Measurements from ENCODE around the gene POLR3G.

The POLR3G gene, protein sequence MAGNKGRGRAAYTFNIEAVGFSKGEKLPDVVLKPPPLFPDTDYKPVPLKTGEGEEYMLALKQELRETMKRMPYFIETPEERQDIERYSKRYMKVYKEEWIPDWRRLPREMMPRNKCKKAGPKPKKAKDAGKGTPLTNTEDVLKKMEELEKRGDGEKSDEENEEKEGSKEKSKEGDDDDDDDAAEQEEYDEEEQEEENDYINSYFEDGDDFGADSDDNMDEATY

DNA sequence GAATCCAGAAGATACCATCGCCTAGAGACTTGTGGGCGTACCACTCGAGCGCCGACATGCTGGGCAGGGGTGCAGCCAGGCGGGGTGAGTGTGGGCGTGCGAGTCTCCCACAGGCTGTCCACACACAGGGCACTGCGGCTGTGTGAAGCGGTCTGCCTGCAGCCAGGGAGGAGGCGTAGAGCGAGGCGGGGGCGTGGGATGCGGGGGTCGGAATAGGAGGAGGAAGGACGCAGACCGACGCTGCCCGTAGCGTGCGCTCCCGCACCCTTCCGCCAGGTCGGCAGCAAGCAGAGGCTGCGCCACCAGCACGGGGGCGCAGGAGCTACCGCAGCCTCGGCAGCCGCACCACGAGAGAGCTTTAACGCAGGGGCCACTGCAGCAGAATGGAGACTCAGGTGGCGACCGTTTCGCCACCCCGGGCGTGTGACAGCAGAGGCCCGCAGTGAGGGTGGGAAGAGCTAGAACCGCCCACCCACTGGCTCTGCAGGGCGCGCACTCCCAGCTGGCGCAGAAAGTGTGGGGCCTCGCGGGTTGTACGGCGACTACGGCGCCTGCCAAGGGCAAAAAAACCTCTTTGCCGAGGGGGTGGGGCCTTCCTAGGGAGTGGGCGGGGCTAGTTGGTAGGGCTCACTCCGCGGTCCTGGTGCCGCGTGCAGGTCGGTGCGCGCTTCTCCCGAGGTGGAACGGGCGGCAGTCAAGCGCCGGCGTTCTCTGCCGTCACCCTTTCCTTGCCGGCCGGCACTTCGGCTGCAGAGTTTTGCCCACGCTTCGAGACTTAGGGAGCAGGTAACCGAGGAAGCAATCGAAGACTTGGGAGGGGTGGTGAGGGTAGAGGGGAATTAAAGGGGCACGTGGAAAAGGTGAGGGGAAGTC, at the start of gene POLR3G, which contains the start of gene MBLAC2:
Gene POLR3G, plus strand, starts transcription at position 630 of the 873 bp plus-strand sequence. CDS start 10,704 bp downstream, outside the sequence.
Gene MBLAC2, minus strand, starts transcription at position 537 of the 873 bp plus-strand sequence. Its CDS starts 479 bp downstream, at position 58.
- DNase-seq = peak; percentile 90

DNA sequence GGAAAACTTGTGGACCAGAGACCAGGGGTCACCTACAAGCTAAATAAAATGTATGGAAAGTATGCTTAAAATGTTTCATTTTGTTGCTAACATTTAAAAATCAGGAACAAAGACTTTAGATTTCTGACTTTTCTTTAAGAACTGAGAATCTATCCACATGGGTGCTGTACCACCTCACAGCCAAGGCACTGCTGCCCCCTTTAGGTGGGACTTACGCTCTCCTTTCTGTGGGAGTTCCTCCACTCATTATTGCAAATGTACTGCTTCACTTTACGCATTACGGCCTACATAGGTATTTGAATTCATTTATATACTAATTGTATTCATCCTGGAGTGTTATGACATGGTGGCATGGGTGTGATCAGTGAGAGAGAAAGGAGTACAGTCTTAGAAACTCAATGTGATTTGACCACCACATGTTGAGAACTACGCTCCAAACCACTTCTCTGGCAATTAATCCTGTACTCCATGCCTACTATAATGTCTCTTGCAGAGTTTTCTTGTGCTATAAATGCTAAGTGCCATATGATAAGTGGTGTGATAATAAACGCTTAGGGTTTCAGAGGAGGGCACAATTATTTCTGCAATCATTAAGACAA, 40.4 kb upstream of the POLR3G start:
- peak; percentile 9 for DNase-seq

DNA sequence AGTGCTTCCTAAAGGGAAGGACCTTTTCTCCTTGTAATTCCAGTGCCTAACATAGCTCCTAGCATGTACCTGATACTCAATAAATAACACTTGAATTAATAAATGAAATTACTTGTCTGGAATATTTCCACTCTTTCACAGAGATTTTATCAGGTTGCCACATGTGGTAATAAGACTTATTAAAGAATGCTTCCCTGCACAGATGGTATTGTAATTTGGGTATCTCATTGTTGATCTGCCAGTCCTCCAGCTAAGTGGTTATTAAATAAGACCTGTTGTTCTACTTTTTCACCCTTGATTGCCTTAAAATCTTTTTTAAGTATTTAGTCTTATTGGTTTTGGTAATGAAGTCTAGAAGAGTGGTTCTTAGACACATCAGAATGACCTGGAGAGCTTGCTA, 37.0 kb upstream of the POLR3G start:
- DNase-seq = no peak

DNA sequence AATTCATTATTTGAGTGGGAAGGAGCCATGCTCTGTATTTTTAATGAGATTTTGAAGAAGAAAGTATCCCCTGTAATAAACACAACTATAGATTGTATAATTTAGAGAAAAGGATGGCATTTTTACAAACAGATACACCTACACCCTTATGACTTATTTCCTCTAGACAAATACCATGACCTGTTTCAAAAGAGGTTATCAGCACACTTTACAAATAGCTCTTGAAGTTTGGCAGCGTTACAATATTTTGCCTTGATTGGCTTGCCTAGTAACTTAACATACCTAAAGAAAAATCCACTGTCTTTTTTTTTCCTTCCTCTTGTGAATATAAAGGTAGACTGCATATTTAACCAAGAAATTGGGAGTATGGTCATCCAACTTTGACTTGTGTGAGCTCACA, 36.6 kb upstream of the POLR3G start:
- DNase-seq = no peak

DNA sequence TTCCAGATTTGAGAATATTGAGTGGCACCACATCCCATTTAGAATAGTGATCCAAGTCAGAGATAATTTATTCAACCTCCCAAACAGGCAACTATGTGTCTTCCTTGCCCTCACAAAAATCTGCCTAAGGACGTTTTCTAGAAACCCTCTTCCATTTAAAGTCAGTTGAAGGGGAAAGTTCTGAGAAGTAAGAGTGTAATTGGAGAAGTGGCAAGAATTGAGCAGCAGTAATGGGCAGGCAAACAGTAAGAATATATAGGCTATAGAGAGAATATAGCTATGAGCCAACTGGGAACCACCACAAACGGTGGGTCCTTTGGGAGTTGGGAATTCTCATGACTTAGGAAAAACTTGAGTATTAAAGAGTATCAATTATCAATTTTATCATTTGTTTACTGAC, 34.0 kb upstream of the POLR3G start:
- no peak for DNase-seq

DNA sequence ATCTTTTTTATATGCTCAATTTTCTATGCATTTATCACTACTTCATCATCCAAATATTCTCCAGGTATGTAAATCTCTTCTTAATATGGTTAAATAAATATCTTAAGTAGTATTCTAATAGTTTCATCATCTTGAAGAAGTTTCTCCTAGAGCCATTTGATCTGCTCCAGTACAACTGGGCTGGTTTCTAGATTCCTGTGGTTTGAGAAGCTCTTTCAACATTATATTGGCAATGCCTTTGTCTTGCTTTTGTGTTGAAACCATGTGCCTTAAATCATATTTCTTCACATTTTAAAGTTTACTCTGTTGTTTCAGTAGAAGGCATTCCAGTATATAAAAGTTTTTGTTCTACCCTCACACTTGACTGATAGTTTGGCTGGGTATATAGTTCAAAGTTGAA, 27.7 kb upstream of the POLR3G start:
- DNase-seq = no peak

DNA sequence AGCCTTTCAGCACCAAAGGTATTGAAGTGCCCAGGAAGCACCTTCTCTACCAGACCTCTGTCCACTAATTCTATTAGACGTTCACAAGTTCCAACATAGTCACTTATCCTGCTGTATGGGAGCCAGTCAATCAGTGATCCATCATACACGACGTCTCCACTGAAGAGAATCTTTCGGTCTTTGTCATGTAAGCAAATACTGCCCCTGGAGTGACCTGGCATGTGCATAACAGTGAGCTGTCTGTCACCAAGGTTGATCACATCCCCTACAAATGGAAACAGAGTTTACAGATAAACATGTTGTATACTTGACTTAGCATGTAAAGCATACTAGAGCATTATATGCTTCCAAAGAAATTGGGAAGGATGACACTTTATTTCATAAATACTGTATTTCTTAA, 13.4 kb upstream of the POLR3G start:
- no peak for DNase-seq

DNA sequence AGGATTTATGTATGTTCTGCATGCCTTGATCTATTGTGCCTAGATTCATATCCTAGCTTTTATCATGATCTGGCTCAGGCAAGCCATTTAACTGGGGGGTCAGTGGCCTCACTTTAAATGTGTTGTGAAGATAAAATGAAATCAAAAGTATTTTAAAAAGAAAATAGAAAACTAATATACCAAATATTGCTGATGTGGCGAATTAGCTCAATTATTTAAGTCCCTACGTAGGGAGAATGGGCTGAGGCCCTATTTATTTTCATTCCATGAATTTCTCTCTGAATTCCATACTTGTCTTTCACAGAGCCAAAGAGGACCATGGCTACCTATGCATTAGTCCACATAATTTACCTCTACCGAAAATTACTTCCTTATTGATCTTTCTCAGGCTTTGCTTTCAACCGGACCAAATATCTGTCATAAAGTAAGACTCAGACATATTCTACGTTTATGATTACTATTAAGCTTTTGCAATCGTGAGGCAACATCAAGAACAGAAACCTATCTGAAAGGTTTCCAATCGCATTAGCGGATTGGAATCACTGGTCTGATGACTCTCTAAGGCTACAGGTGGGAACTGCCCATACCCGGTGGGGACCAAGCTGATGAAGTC, 1.8 kb upstream of the POLR3G start:
- no peak for DNase-seq

DNA sequence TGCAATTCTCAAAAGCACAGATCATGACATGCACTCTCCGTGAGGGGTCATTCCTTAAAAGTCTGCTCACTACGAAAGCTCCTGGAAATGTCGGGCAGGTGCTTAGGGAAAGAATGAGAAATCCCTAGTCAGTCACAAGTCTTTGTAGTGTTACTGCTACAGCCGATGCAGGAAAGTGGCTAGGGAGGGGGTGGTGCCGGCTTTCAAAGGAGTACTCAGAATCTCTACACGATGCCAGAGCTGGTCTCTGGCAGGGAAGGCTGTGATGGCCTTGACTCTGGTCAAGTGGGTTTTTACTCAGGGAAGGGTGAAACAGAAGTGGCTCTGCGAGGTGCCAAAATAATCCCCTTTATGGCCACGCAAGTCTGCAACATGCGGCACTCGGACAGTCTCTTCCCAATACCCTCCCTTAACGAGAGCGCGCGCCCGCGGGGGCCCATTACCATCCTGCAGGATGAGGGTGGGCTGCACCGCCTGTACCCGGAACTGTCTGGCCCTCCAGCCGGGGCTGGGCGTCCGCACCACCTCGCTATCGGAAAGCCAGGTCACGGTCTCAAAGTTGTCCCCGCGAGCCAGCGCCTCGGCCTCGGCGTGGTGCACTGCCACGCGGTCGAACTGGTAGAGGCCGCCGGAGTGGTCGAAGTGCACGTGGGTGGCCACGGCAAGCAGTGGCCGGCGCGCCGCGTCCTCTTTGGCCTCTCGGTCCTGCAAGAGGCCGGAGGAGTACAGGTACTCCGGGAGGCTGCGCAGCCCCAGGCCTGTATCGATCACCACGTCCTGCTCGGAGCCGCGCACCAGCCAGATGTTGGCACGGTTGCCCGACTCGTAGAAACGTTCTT, 1.0 kb upstream of the POLR3G start:
- peak; percentile 7 for DNase-seq

DNA sequence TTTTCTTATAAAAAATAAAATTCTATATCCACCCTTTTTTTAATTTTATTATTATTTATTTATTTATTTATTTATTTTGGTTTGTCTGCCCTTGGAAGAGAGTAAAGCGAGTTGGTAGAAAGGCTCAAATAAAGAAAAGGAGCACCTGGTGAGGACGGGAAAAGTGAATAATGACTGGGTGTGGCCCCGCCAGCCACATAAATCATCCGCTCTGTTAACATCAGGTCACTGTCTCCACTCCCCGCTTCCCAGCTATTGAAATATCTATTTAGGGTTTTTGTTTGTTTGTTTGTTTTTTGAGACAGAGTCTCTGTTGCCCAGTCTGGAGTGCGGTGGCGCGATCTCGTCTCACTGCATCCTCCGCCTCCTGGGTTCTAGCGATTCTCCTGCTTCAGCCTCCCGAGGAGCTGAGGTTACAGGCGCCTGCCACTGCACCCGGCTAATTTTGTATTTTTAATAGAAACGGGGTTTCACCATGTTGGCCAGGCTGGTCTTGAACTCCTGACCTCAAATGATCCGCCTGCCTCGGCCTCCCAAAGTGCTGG, 844 bp downstream of the POLR3G start:
- DNase-seq = no peak

DNA sequence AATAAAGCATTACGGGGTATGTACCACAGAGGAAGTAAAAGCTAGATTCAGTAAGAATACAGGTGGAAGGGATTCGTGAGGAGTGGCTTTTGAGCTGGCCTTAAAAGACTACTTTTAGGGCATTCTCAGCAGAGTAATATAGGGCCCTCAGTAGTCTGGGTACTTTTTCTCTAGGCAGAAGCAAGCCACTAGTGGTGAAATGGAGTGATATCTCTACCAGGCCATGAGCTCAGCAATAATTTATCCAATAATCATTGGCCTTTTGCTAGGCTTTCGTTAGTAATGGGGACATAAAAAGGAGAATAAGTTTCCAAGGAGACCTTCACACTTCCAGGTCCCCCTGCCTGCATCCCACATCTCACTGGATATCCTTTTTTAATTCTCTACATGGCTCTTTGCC, 1.7 kb downstream of the POLR3G start:
- no peak for DNase-seq

DNA sequence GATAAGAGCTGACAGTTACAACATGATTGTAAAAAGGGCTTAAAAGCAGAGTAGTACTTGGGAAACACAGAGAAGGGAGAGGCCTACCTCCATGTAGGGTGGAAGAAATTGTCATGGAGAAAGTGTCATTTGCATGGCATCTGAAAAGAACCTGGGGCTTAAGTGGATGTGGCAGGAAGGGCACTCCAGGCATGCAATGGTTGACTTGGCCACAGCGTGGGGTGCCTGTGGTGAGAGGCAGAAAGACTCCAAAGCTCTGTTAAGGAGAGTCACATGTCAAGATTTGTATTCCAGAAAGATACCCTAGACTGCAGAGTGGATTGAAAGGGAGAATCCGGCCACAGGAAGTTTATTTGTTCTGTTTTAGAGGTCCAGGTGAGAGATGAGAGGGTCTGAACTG, 2.4 kb downstream of the POLR3G start:
- no peak for DNase-seq

DNA sequence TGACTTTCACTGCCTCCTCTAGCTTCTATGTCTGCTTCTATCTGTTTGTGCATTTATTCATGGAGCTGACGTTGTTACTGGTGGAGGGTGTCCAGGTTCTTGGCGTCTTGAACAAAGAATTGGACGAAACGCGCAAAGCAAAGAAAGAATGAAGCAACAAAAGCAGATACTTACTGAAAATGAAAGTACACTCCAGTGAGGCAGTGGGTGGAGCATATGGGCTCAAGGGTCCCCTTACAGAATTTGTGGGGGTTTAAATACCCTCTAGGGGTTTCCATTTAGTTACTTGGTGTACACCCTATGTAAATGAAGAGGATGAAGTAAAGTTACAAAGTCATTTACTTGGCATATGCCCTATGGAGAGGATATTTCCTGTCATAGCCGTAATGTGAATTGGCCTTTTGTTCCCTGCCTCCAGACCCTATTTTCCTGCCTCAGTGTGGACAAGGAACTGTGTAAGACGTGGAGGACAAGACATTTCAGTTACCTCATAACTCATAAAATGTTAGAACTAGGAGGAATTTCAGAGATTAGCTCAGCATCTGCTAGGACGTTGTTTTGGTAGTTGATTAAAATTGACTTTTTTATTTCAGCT, 3.1 kb downstream of the POLR3G start:
- DNase-seq = no peak

DNA sequence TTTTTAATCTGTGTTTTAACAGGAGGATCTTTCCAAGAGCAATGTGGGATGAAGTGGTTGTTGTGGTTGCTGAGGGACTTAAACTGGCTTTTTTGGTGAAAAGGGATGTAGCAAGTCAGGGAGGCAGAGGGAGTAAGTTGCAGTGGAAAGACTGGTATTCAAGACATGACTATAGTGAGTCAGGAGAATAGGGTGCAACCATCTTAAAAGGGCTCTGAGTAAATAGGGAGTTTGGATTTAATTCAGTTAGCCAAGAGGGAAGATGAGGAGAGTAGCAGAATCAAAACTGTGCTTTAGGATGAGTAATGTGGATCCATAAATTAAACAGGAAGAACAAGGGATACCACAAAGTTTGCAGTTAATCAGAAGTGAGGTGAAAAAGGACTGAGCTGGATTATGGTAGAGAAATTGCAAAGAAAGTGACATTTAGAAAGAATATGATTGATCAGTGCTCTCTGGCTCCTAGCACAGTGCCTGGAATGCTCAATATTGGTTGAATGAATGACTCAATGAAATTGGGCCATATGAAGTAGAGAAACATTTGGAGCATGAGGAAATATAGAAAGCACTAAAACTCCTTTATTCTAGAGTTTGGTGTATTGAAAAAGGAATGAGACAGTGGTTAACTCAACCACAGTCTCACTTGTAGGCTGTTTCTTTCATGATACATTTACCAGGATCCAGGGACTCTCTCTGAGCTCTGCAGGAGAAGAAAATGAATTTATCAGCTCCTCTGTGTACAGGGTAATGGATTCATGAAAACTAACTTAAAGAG, 5.1 kb downstream of the POLR3G start:
- DNase-seq = no peak

DNA sequence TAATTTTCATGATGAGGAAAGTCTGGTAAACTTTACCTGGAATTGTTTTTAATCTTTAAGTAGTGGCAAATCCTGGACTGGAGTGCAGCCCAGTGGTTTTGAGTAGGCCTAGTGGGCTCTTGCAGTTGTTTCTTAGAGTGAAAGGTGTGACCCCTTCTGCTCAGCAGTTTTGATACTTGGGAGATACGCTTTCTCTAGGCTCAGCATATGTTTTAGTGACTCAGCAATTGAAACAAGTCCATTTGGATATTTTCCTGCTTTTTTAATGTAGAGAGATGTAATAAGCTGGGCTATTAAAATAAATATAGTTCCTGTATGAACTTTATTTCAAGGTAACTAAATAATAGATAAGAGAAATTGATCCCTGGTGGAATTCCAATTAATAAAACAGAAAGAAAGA, 6.0 kb downstream of the POLR3G start:
- DNase-seq = no peak

DNA sequence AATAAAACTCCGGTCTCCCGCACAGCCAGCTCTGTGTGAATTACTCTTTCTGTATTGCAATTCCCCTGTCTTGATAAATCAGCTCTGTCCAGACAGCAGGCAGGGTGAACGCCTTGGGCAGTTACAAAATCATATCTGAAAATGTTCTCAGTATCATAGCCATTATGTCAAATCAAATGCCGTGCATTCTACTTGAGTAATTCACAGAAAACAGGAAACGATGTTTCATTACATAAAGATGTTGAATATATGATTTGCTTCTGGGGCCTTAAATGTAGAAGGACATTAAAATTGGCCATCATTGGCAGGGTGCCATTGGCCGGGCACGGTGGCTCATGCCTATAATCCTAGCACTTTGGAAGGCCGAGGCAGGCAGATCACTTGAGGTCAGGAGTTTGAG, 8.5 kb downstream of the POLR3G start:
- DNase-seq = no peak

DNA sequence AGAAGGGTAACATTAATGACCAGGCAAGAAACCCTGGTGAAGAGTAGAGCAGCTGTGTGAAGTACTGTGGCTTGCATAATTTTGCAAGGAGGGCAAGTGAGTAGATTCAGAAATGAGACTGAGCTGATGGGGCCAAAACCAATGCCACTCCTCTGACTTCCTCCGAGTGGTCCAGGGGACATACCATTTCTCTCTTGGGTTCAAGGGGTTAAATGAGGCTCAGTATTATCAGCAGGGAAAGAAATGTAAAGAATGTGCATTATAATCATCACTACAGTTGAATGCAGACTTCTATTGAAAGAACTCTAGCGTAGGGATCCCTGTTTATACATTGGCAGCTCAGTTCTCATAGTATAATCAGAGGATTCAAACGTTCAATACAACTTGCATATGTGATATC, 9.9 kb downstream of the POLR3G start:
- DNase-seq = no peak

DNA sequence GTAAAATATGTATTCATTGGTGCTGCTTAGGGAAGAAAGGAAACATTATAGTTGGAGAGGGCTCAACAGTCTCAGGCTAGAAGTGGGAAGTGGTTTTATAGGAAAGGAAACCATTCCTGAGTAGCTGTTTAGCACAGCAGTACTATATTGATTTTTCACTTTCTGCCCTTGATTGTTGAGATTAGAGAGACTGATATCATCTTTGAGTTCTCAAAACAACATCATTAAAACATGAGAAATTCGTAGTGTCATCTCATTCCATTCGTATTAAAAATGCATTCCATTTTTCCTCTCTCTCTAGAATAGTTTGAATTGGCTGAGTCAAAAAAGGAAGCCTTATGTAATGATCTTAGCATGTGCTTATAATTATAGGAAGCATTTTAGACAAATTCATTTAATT, 14.1 kb downstream of the POLR3G start:
- no peak for DNase-seq

DNA sequence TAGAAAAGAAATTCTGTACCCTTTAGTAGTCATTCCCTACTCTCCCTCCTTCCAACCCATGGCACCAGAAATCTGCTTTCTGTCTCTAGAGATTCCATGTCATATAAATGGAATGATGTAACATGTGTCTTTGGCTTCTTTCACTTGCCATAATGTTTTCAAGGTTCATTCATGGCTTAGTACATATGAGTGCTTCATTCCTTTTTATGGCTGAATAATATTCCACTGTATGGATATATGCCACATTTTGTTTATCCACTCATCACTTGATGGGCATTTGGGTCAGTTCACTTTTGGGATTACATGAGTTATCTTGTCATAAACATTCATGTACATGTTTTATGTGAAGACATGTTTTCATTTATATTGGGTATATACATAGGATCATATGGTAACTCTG, 19.4 kb downstream of the POLR3G start:
- DNase-seq = no peak

DNA sequence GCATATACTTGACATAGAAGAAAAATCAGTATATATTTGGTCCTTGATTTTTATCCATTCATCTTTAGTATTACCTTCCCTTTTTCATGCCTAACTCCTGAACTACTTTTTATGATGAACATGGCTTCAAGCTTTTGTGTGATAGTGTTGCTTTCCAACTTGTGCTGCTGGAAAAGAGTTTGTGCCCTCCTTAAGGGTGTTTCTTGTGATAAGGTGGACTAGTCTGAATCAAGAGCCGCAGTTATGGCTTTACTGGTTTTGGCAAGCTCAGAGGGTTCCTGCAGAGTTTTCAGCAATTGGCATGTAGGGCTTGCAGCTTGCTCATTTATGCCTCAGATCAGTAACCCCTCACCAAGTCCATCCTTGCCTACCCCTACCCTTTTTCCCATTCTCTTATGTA, 20.5 kb downstream of the POLR3G start:
- no peak for DNase-seq

DNA sequence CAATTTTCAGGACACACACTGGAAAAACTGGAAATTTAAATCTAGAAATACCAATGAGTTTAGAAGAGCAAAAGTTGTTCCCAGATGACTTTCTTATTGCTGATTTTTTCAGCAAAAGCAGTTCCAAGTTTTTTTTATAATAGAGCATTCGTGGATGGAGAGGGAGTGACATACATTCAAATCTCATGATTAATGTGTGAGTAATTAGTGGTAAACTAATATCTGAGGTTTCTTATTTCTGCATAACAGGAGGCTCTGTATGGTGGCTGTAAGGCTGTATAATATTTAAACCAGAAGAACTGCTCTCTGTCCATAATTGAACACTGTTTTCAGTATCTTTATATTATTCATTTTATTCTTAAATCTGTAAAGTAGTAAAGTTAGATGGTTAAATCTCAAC, 28.9 kb downstream of the POLR3G start:
- DNase-seq = no peak

All from activated effector memory CD4-positive, alpha-beta T cell treated with Interleukin-2 at 50 U/mL for 16 hours (primary cell).